GM21447 (cell line): ENCODE results near the gene FAM135A.
"Not testable (repeated sequence)": the region's sequence is repeated elsewhere in the genome, so short reads cannot be mapped to it uniquely, and the experiment has no call there.

Experiments
- ATAC-seq: cut with Tn5 transposase; IDR thresholded peaks from one replicate; pipeline ENCODE4 v1.9.1; 2021; ENCODE audit not compliant: unreplicated experiment

Gene FAM135A

DNA sequence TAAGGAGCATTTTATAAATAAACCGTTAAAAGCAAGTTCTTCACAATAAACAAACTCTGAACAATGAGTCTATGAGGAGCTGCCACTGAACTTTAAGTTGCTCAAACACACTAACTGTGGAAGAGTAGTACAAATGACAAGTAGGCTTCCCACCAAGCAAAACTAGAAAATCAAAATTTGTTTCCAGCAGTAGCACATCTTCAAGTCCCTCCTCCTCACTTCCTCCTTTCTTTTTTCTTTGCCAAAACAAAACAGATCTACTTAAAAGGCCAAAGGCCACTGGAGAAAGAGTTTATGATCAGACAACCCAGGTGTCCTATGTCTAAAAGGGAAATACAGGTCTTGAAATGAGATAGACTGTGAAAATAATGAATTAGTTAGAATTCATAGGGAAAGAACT lies 17.1 kb upstream of the FAM135A start:
- ATAC-seq, result no peak

DNA sequence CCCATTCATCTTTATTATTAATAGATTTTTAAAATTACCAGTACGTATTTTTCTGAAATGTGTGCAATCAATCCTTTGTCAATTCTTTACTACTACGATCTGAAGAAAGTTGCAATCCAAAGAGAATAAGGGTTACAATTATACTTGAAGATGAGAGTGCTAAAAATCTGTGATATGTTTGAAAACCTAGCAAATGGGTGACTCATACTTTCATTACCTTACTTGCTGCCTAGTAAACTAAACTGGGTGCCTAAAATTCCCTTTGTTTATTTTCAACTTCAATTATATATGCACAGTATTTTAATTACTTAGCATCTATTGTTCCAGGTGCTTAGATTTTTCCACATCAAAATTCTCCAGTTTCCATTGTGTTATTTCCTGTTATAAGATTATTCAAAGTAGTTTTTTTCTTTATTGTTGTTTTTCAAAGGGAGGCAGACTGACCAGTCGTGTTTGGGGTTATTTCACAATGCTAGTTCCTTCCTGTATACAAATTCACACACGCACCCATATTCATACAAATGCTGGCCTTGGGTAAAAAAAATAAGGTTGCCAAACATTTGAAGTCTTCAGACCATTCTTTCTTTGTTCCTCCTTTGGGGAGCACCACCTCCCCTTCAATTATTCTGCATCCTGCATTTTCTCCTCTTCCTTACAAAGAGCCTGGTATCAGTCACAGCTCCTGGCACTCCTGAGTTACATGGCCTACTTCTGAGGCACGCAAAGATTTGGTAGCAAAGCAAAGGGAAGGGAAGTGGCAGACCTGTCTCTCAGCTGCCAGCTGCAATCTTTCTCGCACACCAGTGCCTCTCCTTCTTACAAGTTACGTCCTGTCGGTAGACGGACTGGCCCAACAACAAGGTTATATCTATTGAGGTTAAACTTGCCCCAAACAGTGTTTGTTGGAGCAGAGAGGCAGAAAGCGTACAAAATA lies 16.2 kb upstream of the FAM135A start:
- peak; percentile 50 for ATAC-seq

- ATAC-seq, result no peak
Measured at GRCh38 chr6:70398783-70399728, 14.3 kb upstream of the FAM135A start.

DNA sequence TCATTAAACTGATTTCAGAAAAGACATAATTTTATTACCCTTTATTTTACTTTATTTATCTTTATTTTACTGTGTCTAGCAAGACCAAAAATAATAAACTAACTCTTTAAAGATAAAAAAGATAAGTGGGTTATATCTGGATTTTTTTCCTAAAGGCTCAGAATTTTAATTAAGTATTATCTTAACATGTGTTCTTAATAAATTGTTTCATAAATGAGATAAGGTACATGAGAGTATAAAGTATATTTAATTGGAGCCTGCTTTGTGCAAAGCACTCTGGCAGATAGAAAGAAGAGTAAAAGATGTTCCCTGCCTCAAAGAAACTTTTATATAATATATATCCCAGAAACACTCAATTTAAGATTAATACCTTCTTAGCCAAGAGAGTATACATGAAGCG lies 8.7 kb upstream of the FAM135A start:
- no peak for ATAC-seq

- no peak for ATAC-seq
Measured at GRCh38 chr6:70409216-70409615, 4.1 kb upstream of the FAM135A start.

DNA sequence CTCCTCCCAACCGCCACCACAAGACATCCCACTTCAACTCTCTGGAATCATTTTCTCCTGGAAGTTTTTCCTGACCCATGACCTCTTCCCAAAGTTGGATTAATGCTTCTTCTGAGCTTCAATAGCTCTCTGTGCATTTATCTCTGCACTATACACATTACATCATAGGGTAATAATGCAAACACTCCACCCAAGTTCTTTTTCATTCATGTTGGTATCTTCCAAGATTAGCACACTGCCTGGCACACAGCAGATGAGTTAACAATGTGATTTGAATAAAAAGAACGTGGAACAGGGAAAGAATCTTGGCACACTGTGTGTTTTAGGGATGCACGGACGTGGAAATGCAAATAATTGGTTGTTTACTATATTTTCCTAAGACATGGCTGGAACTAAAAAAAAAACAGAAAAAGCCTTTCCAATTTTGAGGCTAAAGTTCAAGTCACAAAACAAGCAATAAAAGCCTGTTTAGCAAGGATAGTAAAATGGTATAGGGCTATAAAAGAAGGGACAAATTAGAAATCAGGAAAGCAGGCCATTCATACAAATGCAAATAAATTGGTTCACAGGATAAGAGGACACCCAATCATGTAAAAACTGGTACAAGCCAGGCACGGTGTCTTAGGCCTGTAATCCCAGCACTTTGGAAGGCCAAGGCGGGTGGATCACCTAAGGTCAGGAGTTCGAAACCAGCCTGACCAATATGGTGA lies 1.6 kb upstream of the FAM135A start:
- no peak for ATAC-seq

DNA sequence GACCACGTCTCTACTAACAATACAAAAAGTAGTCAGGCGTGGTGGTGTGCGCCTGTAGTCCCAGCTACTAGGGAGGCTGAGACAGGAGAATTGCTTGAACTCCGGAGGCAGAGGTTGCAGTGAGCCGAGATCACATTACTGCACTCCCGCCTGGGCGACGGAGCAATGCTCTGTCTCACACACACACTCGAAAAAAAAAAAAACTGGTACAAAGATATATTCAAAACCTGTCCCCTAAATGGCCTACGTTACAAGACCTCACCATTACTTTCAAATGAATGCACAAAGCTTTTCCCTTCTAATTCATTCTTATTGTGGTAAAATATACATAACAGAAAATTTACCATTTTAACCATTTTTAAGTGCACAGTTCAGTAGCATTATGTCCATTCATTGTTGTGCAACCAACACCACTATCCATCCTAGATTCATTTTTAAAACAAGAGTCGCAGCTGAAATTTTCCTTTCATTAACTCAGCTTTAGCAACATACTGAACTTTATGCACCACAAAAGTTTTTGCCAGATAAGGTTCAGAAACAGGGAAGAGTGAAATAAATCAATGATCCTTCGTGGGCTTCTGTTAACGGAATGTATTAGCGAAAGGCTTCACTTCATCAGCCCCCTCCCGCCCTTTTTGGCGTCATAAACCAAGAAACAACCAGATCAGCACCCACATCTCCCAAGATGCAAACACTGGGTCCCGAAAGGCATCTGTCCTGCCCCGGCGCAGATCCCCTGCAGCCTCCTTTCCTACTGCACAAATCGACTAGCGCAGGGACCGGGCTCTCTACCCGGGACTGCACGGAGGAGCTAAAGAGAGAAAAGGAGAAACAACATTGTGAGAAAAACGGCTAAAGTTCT lies 825 bp upstream of the FAM135A start:
- ATAC-seq, result peak; percentile 15

DNA sequence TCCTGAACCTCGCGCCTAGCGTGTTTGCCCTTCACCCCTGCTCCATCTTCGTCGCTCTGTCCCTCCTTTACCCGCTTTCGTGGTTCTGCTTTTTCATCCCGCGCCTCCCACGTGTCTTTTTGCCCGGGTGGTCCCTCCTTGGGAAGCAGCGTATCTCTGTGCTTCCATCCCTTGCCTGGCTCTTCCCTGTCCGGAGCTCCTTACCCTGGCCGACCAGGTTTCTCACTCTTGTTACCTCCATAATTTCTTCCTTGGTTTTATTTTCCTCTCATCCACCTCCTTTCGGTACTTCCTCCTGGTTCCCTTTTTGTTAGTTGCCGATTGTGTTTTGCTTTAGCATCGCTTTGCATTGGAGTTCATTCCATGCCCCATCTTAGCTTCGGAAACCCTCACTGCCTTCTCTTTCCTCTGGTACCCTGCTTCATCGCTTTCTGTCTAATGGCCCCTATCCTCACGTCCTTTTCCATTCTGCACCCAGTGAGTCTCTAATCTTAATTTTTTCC lies 735 bp downstream of the FAM135A start:
- peak; percentile 15 for ATAC-seq

DNA sequence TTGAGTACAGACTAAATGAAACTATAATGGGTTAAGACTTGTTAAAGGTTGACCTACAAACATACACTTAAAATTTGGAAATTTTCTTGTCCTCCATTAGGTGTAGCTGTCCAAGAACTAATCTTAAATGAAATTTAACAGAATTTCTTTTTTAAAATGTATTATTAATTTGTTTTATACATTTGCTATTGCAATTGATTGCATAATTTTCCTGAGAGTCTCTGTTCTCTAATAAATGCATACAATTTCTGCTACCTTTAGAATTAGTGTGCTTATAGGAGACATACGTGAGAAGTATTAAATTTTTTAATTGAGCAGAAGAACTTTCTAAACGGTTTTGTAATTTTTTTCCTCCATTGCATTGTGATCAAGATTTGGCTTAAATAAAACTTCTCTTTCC lies 1.5 kb downstream of the FAM135A start:
- no peak for ATAC-seq

- no peak for ATAC-seq
Measured at GRCh38 chr6:70415247-70415646, 1.9 kb downstream of the FAM135A start.

GRCh38 chr6:70415660-70416059 lies 2.4 kb downstream of the FAM135A start:
- no peak for ATAC-seq

GRCh38 chr6:70421509-70421908 lies 8.2 kb downstream of the FAM135A start:
- ATAC-seq, result no peak

- ATAC-seq, result no peak
Measured at GRCh38 chr6:70423189-70424134, 10.2 kb downstream of the FAM135A start.

DNA sequence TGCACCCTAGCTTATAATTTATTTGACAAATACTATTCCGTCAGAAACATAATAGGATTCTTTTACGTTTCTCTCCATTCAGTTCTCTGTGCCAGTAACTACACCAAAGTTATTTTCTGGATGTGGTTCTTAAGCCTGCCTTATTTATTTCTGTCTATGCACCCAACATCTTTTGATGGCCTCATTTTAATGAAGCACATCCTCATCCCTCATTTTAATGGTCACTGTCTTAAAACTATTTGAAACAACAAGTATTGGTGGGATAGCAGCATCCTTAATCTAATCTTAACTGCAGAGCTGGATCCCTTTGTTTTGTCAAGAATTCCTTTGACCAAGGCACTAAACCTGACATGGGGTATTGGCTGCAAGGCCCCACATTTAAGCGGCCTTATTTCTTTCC lies 11.0 kb downstream of the FAM135A start:
- no peak for ATAC-seq

DNA sequence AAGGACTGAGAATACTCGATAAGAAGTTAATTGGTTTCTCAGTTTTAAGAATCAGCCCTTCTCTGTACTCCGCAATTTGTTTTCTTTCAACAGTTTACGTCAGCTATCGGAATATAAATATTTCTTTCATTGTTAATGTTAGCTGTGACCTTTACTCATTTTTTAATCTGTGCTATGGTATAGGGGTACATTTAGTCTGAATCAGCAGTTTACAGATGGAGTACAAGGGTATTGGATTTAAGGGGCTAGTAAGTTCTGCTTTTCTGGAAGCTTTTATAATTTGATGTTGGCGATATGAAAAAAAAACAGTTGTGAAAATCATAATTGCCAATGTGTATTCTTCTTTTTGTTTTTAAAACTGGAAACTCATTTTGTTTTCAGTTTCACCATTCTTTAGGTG lies 23.0 kb downstream of the FAM135A start:
- ATAC-seq, result no peak

DNA sequence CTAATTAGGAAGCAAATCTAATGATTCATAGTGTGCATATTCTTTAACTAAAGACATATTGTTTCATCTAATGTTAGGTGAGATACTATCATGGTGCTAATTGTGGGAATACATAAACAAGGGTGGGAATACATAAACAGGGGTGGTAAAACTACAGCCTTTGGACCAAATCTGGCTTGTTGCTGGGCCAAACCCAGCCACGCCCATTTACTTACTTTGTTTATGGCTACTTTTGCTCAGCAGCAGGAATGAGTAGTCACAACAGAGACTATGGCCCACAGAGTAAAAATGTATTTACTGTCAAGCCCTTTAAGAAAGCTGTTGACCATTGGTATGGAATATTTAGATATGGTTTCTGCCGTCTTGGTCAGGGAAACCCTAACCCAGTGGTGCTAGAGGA lies 31.7 kb downstream of the FAM135A start:
- no peak for ATAC-seq

- not testable (repeated sequence) for ATAC-seq
Measured at GRCh38 chr6:70447343-70448070, 34.2 kb downstream of the FAM135A start.

DNA sequence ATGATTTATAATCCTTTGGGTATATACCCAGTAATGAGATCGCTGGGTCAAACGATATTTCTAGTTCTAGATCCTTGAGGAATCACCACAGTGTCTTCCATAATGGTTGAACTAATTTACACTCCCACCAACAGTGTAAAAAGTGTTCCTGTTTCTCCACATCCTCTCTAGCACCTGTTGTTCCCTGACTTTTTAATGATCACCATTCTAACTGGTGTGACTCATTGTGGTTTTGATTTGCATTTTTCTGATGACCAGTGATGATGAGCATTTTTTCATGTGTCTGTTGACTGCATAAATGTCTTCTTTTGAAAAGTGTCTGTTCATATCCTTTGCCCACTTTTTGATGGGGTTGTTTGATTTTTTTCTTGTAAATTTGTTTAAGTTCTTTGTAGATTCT lies 40.6 kb downstream of the FAM135A start:
- not testable (repeated sequence) for ATAC-seq
